Measurements from ENCODE around the gene HYI.

DNA sequence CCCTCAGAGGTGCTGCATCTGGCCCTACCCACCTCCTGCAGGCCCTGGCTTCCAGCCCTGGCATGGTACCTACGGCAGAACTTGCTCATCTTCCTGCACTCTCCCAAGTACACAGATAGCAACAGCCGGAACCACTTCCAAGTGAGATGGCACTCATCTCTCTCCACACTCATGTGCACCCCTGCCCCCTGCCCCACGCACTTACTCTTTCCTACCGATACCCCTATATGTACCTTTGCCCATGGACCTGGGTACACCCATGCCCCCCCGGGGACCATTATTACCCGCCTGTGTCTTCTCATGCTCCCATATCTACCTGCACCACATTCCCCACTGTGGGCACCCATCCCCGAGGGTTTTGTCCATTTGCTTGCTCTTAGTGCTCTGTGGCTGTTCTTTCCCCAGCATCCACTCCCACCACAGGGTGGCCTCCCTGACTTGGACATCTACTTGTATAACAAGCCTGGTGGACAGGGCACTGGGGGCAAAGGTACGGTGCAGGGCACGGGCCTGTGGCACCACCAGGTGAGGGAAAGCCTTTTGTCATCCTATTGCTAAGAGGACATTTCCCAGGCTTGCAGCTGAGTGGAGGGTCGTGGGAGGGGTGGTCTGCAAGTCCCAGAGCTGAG is 14.7 kb downstream of the HYI start:
- TF ChIP-seq, protein P1, sequence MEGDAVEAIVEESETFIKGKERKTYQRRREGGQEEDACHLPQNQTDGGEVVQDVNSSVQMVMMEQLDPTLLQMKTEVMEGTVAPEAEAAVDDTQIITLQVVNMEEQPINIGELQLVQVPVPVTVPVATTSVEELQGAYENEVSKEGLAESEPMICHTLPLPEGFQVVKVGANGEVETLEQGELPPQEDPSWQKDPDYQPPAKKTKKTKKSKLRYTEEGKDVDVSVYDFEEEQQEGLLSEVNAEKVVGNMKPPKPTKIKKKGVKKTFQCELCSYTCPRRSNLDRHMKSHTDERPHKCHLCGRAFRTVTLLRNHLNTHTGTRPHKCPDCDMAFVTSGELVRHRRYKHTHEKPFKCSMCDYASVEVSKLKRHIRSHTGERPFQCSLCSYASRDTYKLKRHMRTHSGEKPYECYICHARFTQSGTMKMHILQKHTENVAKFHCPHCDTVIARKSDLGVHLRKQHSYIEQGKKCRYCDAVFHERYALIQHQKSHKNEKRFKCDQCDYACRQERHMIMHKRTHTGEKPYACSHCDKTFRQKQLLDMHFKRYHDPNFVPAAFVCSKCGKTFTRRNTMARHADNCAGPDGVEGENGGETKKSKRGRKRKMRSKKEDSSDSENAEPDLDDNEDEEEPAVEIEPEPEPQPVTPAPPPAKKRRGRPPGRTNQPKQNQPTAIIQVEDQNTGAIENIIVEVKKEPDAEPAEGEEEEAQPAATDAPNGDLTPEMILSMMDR (IDR thresholded peaks at IDR 0.05; ENCODE audit: insufficient read depth, low read length, poor library complexity, severe bottlenecking) = no peak
- TF ChIP-seq EZH2phosphoT487 (conservative IDR thresholded peaks at IDR 0.05; ENCODE audit: low read length) = no peak
